Psoas muscle (tissue), 8 donors: Measurements from ENCODE around the gene USP17L18. TPM values are rescaled to one million over a fixed set of nuclear protein-coding genes. Genes with fewer than 3 reads are reported as not detected.
A peak's percentile ranks its signal among the peaks of the same experiment; 100 is the strongest.
"Not testable (repeated sequence)": the region's sequence is repeated elsewhere in the genome, so short reads cannot be mapped to it uniquely, and the experiment has no call there.

ENCODE experiments used
- ATAC-seq, 4 donors: fragments of 200-7000 bp; cut with Tn5 transposase; one replicate each; pipeline ENCODE4 v1.9.1; 2020; ENCODE audit warnings: moderate library complexity in 3 of 4, mild to moderate bottlenecking in 2 of 4
- DNase-seq, 2 donors: peaks; one replicate each; pipeline ENCODE4 v3.0.0-alpha.2; 2020
- H3K27ac ChIP-seq: fragments of 200-600 bp; one replicate; pipeline ENCODE4 v1.8.0; 2022
- H3K27me3 ChIP-seq, 3 donors: fragments of 200-600 bp in 1 of 3; one replicate each; pipeline versions ENCODE4 v1.6.1 to v1.8.0; 2013 to 2022; ENCODE audit warnings: low read length in 2 of 3, mild to moderate bottlenecking in 2 of 3, moderate library complexity in 1 of 3; ENCODE audit not compliant: insufficient read depth in 3 of 3
- H3K36me3 ChIP-seq, 2 donors: fragments of 200-600 bp in 1 of 2; one replicate each; pipeline versions ENCODE4 v1.6.1 to v1.8.0; 2013 to 2022; ENCODE audit warnings: low read depth in 1 of 2, mild to moderate bottlenecking in 1 of 2, moderate library complexity in 1 of 2; ENCODE audit not compliant: insufficient read depth in 1 of 2
- H3K4me1 ChIP-seq: fragments of 200-600 bp; one replicate; pipeline ENCODE4 v1.8.0; 2022
- H3K4me3 ChIP-seq: fragments of 200-600 bp; one replicate; pipeline ENCODE4 v1.8.0; 2022; ENCODE audit warnings: mild to moderate bottlenecking
- H3K9me3 ChIP-seq: fragments of 200-600 bp; one replicate; pipeline ENCODE4 v1.8.0; 2022
- WGBS, 3 donors: extraction: QIAGEN DNeasy Blood & Tissue Kit; methylation state at CpG; one replicate each; pipeline versions ENCODE4 v1.1.6 to v1.1.7; 2013; 5-methylcytosine and 5-hydroxymethylcytosine counted together
- intact Hi-C, 2 donors: fragments of 100-400 bp; cut with DNase I; formaldehyde crosslinking; loops; one replicate each; pipeline versions ENCODE4 v1.11.0 to v1.14.2; 2022
- polyA plus RNA-seq, 3 donors: library from polyadenylated mRNA; stranded (reverse); fragments of 200-250 nt; gene quantifications; one replicate each; pipeline ENCODE4 v1.2.3, GENCODE V29; 2013
- total RNA-seq, 4 donors: library from RNA; stranded (reverse); fragmentation: NEBNext Ultra II Directional in 2 of 4; extraction: Animal tissue kit (Norgen Biotek cat#: 25700) in 2 of 4; gene quantifications; one replicate each; pipeline versions ENCODE4 v1.2.1 to v1.2.4, GENCODE V29; 2021 to 2023
- donor health status: healthy with polysubstance abuse.
- donor health status: DM: no; HTN: no; CAD: no; lungs with moderate emphysema.
- donor health status: Bipolar disorder and iron deficiency.
- donor health status: healthy.
- donor health status: DM: yes; HTN: yes; CAD: no.
- donor health status: DM: no; HTN: no; CAD: no.
- donor health status: DM: no; HTN: no; CAD: no.
- donor health status: DM: yes; HTN: yes; CAD: no.

The USP17L18 gene
- total and polyA plus RNA-seq, 7 donors, result not detected

- H3K9me3 ChIP-seq, H3K4me3 ChIP-seq, DNase-seq, H3K4me1 ChIP-seq, H3K27ac ChIP-seq, ATAC-seq, H3K27me3 ChIP-seq, intact Hi-C loops, H3K36me3 ChIP-seq: not testable (repeated sequence)
- WGBS, 3 donors, result no CpG with 5 or more reads among the region's 15 CpGs
Observed at GRCh38 chr4:9257824-9258223, 9.4 kb downstream of the USP17L18 start, which contains the start of gene USP17L20. Gene USP17L20, plus strand, starts transcription at chr4:9258124. Its CDS starts 0 bp downstream, at chr4:9258124.

- H3K4me1 ChIP-seq, intact Hi-C loops, H3K36me3 ChIP-seq, H3K4me3 ChIP-seq, H3K27me3 ChIP-seq, H3K9me3 ChIP-seq, ATAC-seq, DNase-seq, H3K27ac ChIP-seq: not testable (repeated sequence)
- WGBS, 3 donors, result no CpG with 5 or more reads among the region's 13 CpGs
Observed at GRCh38 chr4:9262572-9262971, 14.1 kb downstream of the USP17L18 start, which contains the start of gene USP17L21. Gene USP17L21, plus strand, starts transcription at chr4:9262872. Its CDS starts 0 bp downstream, at chr4:9262872.

GRCh38 chr4:9267319-9267718 lies 18.9 kb downstream of the USP17L18 start, which contains the start of gene USP17L22:
Gene USP17L22, plus strand, starts transcription at chr4:9267619. Its CDS starts 0 bp downstream, at chr4:9267619.
- ATAC-seq, H3K27me3 ChIP-seq, H3K9me3 ChIP-seq, H3K27ac ChIP-seq, intact Hi-C loops, H3K4me3 ChIP-seq, DNase-seq, H3K4me1 ChIP-seq, H3K36me3 ChIP-seq: not testable (repeated sequence)
- no CpG with 5 or more reads among the region's 15 CpGs for WGBS, 3 donors

- H3K27ac ChIP-seq, H3K27me3 ChIP-seq, H3K36me3 ChIP-seq, intact Hi-C loops, H3K4me1 ChIP-seq, H3K9me3 ChIP-seq, H3K4me3 ChIP-seq, ATAC-seq: not testable (repeated sequence)
- peak; percentile 12 to 64 for DNase-seq
- 81 to 87% (median 83%) methylated on average over 4 to 5 of the region's 10 CpGs for WGBS, 3 donors
Observed at GRCh38 chr4:9271719-9272118, 23.3 kb downstream of the USP17L18 start.

Other genes with a start within 250 kb of the USP17L18 start
- not detected for gene FAM90A26, start 78.2 kb upstream of the USP17L18 start, total RNA-seq
- gene FAM90A26, start 78.2 kb upstream of the USP17L18 start, polyA plus RNA-seq, result not detected
- not detected for gene USP17L10, start 38.0 kb upstream of the USP17L18 start, total RNA-seq
- not detected for gene USP17L10, start 38.0 kb upstream of the USP17L18 start, polyA plus RNA-seq
- not detected for gene USP17L11, start 33.2 kb upstream of the USP17L18 start, total RNA-seq
- gene USP17L11, start 33.2 kb upstream of the USP17L18 start, polyA plus RNA-seq, result not detected
- not detected for gene USP17L12, start 28.5 kb upstream of the USP17L18 start, total RNA-seq
- not detected for gene USP17L12, start 28.5 kb upstream of the USP17L18 start, polyA plus RNA-seq
- not detected for gene USP17L13, start 23.7 kb upstream of the USP17L18 start, total RNA-seq
- gene USP17L13, start 23.7 kb upstream of the USP17L18 start, polyA plus RNA-seq, result not detected
- gene USP17L15, start 14.2 kb upstream of the USP17L18 start, total RNA-seq, result not detected
- not detected for gene USP17L15, start 14.2 kb upstream of the USP17L18 start, polyA plus RNA-seq
- not detected for gene USP17L17, start 4.8 kb upstream of the USP17L18 start, total RNA-seq
- not detected for gene USP17L17, start 4.8 kb upstream of the USP17L18 start, polyA plus RNA-seq
- gene USP17L19, start 4.7 kb downstream of the USP17L18 start, total RNA-seq, result not detected
- not detected for gene USP17L19, start 4.7 kb downstream of the USP17L18 start, polyA plus RNA-seq
- not detected for gene USP17L20, start 9.5 kb downstream of the USP17L18 start, total RNA-seq
- gene USP17L20, start 9.5 kb downstream of the USP17L18 start, polyA plus RNA-seq, result not detected
- not detected for gene USP17L21, start 14.2 kb downstream of the USP17L18 start, total RNA-seq
- not detected for gene USP17L21, start 14.2 kb downstream of the USP17L18 start, polyA plus RNA-seq
- not detected for gene USP17L22, start 19.0 kb downstream of the USP17L18 start, total RNA-seq
- not detected for gene USP17L22, start 19.0 kb downstream of the USP17L18 start, polyA plus RNA-seq
- not detected for gene USP17L24, start 76.5 kb downstream of the USP17L18 start, total RNA-seq
- not detected for gene USP17L24, start 76.5 kb downstream of the USP17L18 start, polyA plus RNA-seq
- gene USP17L25, start 81.3 kb downstream of the USP17L18 start, total RNA-seq, result not detected
- not detected for gene USP17L25, start 81.3 kb downstream of the USP17L18 start, polyA plus RNA-seq
- not detected for gene USP17L26, start 86.0 kb downstream of the USP17L18 start, total RNA-seq
- not detected for gene USP17L26, start 86.0 kb downstream of the USP17L18 start, polyA plus RNA-seq
- gene USP17L5, start 90.8 kb downstream of the USP17L18 start, total RNA-seq, result not detected
- not detected for gene USP17L5, start 90.8 kb downstream of the USP17L18 start, polyA plus RNA-seq
- gene USP17L27, start 95.5 kb downstream of the USP17L18 start, total RNA-seq, result not detected
- not detected for gene USP17L27, start 95.5 kb downstream of the USP17L18 start, polyA plus RNA-seq
- gene USP17L28, start 100.3 kb downstream of the USP17L18 start, total RNA-seq, result not detected
- gene USP17L28, start 100.3 kb downstream of the USP17L18 start, polyA plus RNA-seq, result not detected
- not detected for gene USP17L29, start 105.0 kb downstream of the USP17L18 start, total RNA-seq
- not detected for gene USP17L29, start 105.0 kb downstream of the USP17L18 start, polyA plus RNA-seq
- gene USP17L30, start 114.5 kb downstream of the USP17L18 start, total RNA-seq, result not detected
- gene USP17L30, start 114.5 kb downstream of the USP17L18 start, polyA plus RNA-seq, result not detected
- gene DEFB131A, start 195.8 kb downstream of the USP17L18 start, total RNA-seq, result not detected
- gene DEFB131A, start 195.8 kb downstream of the USP17L18 start, polyA plus RNA-seq, result not detected